GM18505 (cell line): ENCODE results near the gene ACSF3.

Source experiments
- ATAC-seq: cut with Tn5 transposase; IDR thresholded peaks from one replicate; pipeline ENCODE4 v1.9.1; 2021; ENCODE audit not compliant: unreplicated experiment
- POLR2A ChIP-seq: IDR thresholded peaks from 4 replicates; pipeline ENCODE4 v1.6.1; 2011; ENCODE audit warnings: borderline replicate concordance; ENCODE audit not compliant: insufficient read depth, insufficient read length; ENCODE audit errors: extremely low read depth

The ACSF3 gene

DNA sequence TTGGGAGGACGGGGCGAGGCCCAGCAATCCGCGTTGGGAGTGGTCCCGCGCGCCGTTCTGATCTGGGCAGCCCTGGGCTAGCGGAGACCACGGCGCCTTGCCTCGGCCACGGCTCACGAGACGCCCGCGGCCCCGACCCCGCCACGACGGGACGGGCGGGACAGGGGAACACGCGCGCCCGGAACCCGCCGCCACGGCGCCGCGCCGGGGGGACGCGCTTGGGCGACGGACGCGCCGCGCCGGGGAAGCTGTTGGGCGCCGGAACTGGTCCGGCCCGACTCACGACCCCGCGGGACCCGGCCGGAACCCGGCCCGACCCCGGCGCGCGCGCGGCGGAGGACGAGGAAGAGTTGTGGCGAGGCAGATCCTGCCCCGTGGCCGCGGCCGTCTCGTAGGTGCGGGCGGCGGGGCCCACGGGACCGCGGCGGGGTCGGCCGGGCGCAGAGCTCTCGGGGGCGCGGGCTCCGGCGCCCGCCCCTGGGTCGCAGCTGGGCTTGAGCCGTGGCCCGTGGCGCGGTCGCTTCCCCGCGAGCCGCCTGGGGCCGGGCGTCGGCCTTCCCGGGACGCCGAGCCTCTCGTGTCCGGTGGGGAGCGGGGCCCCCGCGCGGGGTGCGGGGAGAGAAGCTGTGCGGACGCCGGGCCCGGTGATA lies at the start of gene ACSF3:
Gene ACSF3 (plus strand): TSS at position 251 of the 650 bp plus-strand sequence. CDS start 6,830 bp downstream, outside the sequence.
- peak; percentile 71 for TF ChIP-seq POLR2A
- ATAC-seq, result no peak

DNA sequence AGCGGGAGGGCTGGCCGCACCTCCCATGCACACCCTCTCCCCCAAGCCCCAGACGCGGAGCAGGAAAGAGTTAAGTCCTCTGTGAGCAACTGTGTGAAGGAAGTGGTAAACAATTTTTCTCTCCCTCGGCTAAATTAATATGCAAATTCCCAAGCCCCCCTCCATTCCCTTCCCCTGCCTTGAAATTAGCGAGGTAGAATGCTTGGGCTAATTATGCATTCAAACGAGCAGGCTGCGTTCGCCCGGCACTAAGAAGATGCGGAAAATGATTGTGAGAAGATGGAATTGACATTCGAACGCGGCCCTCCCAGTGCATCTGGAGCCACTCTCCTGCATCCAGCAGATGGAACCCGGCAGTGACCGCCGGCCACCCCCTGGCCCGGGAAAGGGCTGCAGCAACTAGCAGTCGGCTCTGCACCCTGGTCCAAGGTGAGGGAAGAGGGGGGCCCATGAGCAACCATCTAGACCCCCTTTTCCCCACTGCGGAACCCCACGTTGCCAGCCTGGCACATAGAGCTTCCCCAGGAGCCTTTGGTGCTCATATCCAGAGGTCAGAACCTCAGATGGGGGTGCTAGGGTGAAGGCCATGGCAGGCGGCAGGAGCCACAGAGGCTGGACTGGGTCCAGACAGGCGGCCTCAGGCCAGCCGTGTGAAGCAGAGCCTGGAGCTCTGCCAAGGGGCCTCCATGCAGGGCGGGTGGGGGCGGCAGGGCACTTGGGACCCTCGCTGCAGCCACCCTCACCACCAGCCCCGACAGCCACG lies 49.1 kb upstream of the ACSF3 start:
- no peak for TF ChIP-seq POLR2A
- no peak for ATAC-seq

DNA sequence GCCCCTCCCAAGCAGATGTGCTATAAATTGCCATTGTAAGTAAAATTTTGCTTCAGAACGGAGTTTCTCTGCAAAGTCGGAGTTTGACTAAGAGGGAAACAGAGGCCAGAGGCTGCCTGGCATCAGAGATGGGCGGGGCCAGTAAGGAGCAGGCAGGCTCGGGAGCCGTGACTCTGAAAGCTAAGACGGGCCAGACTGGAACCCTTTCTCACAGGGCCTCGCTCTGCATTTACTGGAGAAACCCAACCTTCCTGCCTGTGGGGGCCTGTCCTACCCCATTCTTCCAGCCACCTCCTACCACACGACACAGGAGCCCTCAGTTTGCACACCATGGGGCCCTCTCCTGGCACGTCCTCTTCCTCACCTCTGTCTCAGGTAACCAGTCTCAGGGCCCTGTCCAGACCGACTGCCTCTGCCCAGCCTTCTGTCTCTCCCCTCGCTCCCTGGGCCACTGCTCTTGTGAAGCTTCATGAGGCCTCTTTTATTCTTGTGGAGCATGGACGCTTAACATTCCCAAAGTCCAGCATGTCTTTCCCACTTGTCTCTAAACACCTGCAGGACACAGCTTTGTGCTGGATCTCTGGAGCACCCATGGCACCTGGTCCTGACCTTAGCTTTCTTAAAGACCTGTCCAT lies 48.4 kb upstream of the ACSF3 start:
- no peak for TF ChIP-seq POLR2A
- ATAC-seq, result no peak

DNA sequence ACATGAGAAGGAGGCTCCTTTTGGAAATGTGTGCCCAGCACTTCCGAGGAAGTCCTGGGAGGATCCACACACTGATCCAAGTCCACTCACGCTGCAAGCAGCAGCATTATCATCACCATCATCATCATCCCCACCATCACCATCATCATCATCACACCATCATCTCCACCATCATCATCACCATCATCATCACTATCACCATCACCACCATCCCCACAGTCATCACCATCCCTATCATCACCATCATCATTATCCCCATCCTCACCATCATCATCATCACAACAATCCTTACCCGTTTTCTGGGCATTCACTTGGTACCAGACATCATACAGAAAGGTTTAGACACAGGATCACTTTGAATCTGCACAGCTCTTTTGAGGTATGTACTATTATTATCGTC lies 47.8 kb upstream of the ACSF3 start:
- TF ChIP-seq POLR2A, result no peak
- ATAC-seq, result no peak

DNA sequence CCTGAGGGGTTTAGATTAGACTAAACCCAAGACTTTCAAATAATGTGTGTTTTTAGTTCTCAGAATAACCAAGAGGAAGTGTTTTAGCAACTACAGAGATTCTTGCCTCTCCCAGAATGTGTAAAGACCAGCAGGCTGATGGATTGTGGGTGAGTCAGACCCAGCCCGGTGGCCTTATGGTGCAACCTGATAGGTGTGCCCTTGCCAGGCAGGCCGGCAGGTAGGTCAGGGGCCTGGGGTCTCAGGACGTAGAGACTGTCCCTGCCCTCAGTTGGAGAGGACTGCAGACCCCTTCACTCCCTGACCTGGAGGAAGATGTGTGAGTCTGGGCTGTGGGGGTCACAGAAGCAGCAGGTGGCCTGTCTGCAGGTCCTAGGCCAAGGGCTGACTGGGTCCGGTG lies 47.2 kb upstream of the ACSF3 start:
- ATAC-seq, result no peak
- TF ChIP-seq POLR2A, result no peak

DNA sequence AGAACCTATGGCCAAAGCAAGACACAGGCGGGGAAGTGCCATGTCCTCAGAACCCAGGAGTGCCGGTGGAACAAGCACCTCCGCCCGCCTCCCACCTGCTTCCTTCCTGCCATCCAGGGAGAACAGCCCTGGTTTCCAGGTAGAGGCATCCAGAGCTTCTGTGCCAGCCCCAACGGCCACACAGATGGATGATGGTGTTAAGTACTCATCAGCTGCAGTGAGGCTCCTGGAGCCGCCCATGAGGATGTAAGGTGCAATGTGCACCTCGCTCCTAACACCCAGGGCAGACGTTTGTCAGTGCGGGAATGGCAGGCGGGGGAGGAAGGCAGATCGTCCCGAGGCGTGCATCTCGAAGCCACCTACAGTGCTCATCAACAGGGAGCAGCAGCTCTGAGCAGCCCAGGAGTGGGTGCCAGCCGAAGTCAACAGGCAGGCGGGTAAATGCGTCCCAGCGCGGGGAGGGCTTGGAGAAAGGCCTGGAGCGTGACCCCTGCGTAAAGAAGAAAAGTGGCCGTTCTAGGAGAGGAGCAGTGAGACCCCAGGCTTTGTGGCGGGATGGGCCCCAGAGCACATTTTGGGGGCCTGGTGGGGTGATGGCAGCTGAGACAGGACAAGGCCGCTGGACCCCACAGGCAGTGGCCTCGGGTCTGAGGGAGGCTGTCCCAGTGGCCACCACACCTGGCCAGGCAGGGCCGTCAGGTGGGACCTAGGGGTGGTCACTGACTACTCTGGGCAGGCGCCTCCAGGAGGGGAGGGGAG lies 46.1 kb upstream of the ACSF3 start:
- TF ChIP-seq POLR2A, result no peak
- no peak for ATAC-seq

DNA sequence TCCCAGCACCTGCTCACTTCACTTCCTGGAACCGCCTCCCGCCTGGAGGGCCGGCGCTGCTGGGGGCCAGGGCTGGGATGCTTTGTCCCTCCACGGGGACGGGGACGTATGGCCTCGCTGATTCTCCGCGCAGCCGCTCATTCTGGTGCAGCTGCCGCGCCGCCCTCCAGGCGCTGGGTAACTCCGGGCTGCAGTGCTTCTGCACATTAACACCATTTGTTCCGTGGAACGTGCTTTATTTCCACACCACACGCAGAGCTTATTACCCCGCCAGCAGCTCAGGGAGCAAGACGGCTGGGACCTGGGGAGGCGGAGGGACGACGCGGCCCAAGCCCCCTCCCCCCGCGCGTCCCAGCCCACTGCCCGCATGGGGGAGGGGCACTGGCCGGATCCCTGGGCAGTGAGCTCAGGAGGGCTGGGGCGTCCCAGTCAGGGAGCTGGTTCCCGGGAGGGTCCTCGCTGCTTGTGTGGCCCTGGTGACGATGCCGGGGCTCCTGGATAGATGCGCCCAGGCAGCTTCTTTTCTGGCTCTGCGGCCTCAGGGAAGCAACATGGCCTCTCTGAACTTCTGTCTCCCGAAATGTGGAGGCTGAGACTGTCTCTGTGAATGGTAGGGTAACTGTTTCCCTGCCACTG lies 45.4 kb upstream of the ACSF3 start:
- TF ChIP-seq POLR2A, result no peak
- ATAC-seq, result no peak

DNA sequence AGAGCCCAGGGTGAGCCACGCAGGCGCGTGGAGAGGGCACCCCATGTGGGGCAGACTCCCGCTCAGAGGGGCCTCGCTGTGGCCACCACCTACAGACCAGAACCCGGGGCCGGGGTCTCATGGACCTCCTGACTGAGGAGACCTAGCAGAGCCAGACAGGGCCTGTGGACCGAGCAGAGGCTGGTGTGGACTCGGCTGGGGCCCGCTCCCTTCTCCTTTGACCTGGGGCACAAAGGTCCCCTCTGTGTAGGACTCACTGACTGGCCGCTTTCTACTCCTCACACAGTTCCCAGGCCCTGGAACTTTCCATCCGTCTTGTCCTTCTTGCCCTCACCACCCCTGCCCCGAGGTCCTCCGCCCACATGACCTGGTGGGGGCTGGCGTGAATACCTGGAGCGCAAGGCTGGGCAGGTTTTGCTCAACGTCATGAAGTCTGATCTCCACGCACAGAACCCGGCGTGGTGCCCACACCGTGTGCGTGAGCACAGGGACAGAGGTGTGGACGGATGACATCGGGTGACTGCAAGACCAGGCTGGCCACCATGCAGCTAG lies 44.7 kb upstream of the ACSF3 start:
- no peak for ATAC-seq
- TF ChIP-seq POLR2A, result no peak

DNA sequence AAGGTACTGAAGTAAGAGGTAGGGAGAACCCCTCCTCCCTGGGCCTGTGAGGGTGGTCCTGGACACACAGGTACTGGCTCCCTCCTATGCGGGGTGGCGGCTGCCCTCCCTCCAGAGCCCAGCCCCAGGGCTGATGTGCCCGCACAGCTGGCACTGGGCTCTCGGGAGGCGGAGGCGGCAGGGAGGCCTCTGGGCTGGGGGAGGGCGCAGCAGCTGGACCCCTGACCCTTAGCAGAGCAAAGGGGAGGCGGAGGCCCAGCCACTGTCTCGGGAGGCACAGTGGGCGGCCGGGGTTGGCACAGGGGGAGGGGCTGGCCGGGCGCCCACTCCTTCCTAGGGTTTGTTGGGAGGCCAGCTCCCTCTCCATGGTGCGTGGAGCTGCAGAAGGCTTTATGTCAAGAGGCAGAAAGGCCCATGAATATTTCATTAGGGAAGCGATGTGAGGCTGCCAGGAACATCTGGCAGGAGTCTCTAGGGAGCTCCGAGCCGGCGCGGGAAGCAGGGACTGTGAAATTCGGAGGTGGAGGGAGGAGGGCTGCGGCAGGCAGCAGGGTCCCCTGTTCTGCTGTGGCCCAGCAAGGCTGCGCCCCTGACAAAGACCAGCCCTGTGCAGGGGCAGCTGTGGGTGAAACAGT lies 44.1 kb upstream of the ACSF3 start:
- no peak for TF ChIP-seq POLR2A
- ATAC-seq, result no peak

DNA sequence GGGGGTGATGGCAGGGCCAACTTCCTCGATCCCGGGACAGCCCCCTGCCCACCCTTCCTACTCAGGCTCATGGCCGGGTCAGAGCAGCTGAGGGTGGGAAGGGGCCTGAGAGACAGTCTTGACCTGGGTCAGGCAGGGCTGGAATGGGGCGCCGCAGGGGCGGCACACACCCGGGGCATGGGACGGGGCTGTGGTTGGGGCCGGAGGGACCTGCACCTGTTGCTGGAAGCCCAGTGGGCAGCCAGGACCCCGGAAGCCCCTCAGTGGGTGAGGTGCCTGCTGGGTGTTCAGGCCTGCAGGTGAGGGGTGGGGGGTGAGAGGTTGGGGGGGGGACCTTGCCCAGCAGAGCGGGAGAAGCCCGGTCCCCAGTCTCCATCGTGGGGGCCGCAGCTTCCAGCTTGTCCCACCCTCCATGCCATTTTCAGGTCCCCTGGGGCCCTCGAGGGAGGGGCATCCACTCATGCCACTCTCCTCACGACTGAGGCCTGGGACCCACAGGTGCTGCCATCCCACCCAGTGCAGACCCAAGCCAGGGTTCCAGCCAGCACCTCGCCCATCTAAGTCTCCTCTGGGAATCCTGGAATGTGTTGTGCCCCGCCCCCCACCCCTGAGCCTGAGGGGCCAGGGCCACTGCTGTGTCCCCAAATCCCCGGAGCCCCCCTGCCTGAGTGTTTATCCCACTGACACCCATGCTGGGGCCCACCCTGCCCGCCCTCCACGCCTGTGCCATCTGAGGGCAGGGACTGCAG lies 43.4 kb upstream of the ACSF3 start:
- TF ChIP-seq POLR2A, result no peak
- no peak for ATAC-seq

DNA sequence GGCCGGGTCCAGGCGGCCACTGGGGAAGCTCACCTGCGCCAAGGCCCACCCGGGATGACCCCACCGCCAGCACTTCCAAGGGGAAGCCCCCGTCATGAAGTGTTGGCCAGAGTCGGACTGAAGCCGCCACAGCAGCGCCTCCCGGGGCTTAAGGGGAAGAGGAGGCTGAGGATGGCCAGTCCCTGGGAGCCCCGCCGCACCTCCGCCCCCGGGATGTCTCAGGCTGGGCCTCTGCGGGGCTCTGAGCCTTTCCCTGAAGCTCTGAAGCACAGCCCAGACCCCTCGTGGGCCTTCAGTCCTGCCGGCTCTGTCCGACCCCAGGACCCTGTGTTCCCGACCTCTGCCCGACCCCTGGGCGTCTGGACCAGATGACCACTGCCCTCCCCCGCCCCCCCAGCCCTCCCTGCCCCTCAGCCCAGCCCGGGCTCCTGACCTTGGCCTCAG lies 42.8 kb upstream of the ACSF3 start:
- no peak for TF ChIP-seq POLR2A
- no peak for ATAC-seq

DNA sequence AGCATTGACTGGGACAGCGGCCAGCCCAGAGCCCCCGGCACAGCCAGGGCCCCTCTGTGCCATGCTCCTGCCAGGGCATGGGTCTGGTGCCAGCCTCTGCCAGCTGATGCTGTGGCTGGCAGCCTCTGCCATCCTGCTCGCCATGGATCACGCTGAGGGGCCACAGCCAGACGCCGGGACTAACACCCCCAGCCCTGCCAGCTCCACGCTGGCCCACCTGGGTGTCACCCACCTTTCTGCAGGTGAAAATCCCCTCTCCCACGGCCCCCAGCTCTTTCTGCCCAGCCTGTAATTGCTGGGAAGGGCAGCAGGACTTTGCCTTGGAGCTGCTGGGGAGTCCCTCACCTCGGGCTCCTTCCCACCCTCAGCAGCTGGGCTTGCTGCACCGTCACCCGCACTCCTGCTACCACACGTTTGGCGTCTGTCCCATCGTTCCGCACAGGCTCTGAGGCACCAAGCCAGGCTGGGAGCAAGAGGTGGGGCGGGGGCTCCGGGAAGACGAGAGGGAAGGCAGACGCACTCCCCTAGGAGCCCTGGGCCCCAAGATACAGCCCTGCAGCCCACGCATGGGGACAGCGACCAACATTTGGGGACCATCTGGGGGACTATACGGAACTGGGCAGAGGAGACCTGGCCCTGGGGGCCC lies 42.0 kb upstream of the ACSF3 start:
- TF ChIP-seq POLR2A, result no peak
- ATAC-seq, result no peak
